Measurements from ENCODE around the gene PRUNE2. TPM values are rescaled to one million over a fixed set of nuclear protein-coding genes. Genes with fewer than 3 reads are reported as not detected.

PRUNE2 gene
- polyA plus RNA-seq, 3 donors = 0.72 to 1.8 (median 1.5) TPM

DNA sequence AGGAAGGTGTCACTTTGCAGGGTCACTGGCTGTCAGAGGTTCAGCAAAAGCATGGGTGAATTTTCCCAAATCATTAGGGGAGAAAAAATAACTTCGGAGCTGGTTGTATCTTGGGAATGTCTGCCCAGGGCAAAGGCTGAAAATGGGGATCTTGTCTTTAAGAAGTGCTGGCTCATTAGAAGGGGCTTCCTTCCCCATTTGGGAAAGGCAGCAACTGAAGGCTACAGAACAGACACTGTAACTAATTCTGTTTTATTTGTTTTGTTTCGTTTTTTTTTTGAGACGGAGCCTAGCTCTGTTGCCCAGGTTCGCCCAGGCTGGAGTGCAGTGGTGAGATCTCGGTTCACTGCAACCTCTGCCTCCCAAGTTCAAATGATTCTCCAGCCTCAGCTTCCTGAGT is 212.0 kb downstream of the PRUNE2 start:
- Mint-ChIP-seq H3K9me3 (peaks cover 0 to 1% (median 0%) of the 10 kb centered on the region in 7 donors), H3K27me3 (ENCODE audit: low read depth in 3 of 3) (peaks cover 0 to 2% (median 2%) of the 10 kb centered on the region in 3 donors), H3K27ac (peak overlapping the region; percentile 6 to 86 (median 67)), H3K36me3 (no peaks in the 10 kb centered on the region), H3K4me1 (peaks cover 67% of the 10 kb centered on the region), H3K4me3 (peak overlapping the region; percentile 45 to 84)
- H2AFZ ChIP-seq (ENCODE audit: insufficient read depth, low read depth, low read length, poor library complexity, severe bottlenecking) = peak overlapping the region; percentile 50
- H3K27ac ChIP-seq (ENCODE audit: low read depth in 1 of 2, low read length in 2 of 2) = peak overlapping the region; percentile 43 to 58
- no peaks in the 10 kb centered on the region for H3K27me3 ChIP-seq (ENCODE audit: control insufficient read depth in 2 of 2, insufficient read depth in 2 of 2, low read length in 2 of 2)
- WGBS (ENCODE audit: insufficient coverage) = 2% methylated on average over 5 of the region's 5 CpGs
- no peaks in the 10 kb centered on the region for H3K9me3 ChIP-seq (replicated peaks in 1 of 2; ENCODE audit: control insufficient read depth in 1 of 2, insufficient read depth in 1 of 2, low read length in 2 of 2)
- no peaks in the 10 kb centered on the region for H3K79me2 ChIP-seq (ENCODE audit: insufficient read depth, low read length)
- no peaks in the 10 kb centered on the region for H4K20me1 ChIP-seq (ENCODE audit: insufficient read depth, low read length)
- H3K4me2 ChIP-seq (replicated peaks; ENCODE audit: extremely low read depth, low read length, poor library complexity, severe bottlenecking) = peak overlapping the region; percentile 56
- no peak overlapping the region for H3K9ac ChIP-seq (ENCODE audit: insufficient read depth, low read length, poor library complexity, severe bottlenecking)
- no peaks in the 10 kb centered on the region for H3K36me3 ChIP-seq (replicated peaks in 1 of 2; ENCODE audit: control insufficient read depth in 1 of 2, insufficient read depth in 2 of 2, low read length in 2 of 2)
- peak overlapping the region in 2 of 3 experiments; percentile 6 to 56 for H3K4me3 ChIP-seq (replicated peaks in 1 of 3; ENCODE audit: low read depth in 2 of 3, low read length in 3 of 3)
- peaks cover 41 to 49% of the 10 kb centered on the region in 2 donors for H3K4me1 ChIP-seq (ENCODE audit: control insufficient read depth in 1 of 2, insufficient read depth in 2 of 2, low read length in 2 of 2)
- peak in 2 of 3 donors; percentile 24 to 30 for DNase-seq
- intact Hi-C loops (cut with micrococcal nuclease) = no loop called here
- TF ChIP-seq, protein P1, sequence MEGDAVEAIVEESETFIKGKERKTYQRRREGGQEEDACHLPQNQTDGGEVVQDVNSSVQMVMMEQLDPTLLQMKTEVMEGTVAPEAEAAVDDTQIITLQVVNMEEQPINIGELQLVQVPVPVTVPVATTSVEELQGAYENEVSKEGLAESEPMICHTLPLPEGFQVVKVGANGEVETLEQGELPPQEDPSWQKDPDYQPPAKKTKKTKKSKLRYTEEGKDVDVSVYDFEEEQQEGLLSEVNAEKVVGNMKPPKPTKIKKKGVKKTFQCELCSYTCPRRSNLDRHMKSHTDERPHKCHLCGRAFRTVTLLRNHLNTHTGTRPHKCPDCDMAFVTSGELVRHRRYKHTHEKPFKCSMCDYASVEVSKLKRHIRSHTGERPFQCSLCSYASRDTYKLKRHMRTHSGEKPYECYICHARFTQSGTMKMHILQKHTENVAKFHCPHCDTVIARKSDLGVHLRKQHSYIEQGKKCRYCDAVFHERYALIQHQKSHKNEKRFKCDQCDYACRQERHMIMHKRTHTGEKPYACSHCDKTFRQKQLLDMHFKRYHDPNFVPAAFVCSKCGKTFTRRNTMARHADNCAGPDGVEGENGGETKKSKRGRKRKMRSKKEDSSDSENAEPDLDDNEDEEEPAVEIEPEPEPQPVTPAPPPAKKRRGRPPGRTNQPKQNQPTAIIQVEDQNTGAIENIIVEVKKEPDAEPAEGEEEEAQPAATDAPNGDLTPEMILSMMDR (IDR thresholded peaks at IDR 0.05) = no peak

DNA sequence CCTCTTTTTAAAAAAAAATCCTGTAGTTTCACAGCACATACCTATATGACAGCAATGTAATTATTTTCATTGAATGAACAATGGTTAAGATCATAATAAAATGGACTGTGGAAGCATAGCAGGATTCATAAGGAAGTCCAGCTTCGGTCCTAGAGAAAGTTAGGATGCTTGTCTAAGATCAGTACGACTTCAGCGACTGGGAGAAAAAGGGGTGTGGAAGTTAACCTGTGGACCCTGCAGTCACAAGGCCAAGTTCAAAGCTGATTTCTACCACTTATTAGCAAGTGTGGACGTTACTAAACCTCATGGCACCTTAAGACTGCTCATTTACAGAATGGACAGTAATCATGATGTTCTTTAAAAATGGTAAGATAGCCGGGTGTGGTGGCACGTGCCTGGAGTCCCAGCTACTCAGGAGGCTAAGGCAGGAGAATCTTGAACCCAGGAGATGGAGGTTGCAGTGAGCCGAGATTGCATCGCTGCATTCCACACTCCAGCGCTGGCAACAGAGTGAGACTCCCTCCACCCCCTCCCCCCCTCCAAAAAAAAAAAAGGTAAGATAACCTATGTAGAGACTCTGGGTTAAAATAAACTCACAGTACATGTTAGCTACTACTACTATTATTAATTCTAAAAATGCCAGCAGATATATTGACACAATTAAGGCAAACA is 213.3 kb downstream of the PRUNE2 start:
- no peaks in the 10 kb centered on the region for H3K27me3 ChIP-seq (ENCODE audit: control insufficient read depth in 2 of 2, insufficient read depth in 2 of 2, low read length in 2 of 2)
- H3K9me3 Mint-ChIP-seq = peaks cover 0 to 1% (median 0%) of the 10 kb centered on the region in 7 donors
- no peak for DNase-seq
- peaks cover 0 to 2% (median 2%) of the 10 kb centered on the region in 3 donors for H3K27me3 Mint-ChIP-seq (ENCODE audit: low read depth in 3 of 3)
- H3K9ac ChIP-seq (ENCODE audit: insufficient read depth, low read length, poor library complexity, severe bottlenecking) = no peak overlapping the region
- no peak overlapping the region for H3K27ac ChIP-seq (ENCODE audit: low read depth in 1 of 2, low read length in 2 of 2)
- no peaks in the 10 kb centered on the region for H3K36me3 Mint-ChIP-seq
- H3K79me2 ChIP-seq (ENCODE audit: insufficient read depth, low read length) = no peaks in the 10 kb centered on the region
- TF ChIP-seq, protein P1 (IDR thresholded peaks at IDR 0.05) = no peak
- 94% methylated on average over 3 of the region's 9 CpGs for WGBS (ENCODE audit: insufficient coverage)
- peaks cover 47 to 51% of the 10 kb centered on the region in 2 donors for H3K4me1 ChIP-seq (ENCODE audit: control insufficient read depth in 1 of 2, insufficient read depth in 2 of 2, low read length in 2 of 2)
- H2AFZ ChIP-seq (ENCODE audit: insufficient read depth, low read depth, low read length, poor library complexity, severe bottlenecking) = peak overlapping the region; percentile 85
- no peaks in the 10 kb centered on the region for H3K36me3 ChIP-seq (replicated peaks in 1 of 2; ENCODE audit: control insufficient read depth in 1 of 2, insufficient read depth in 2 of 2, low read length in 2 of 2)
- no peaks in the 10 kb centered on the region for H4K20me1 ChIP-seq (ENCODE audit: insufficient read depth, low read length)
- no peak overlapping the region for H3K27ac Mint-ChIP-seq
- H3K4me3 ChIP-seq (replicated peaks in 1 of 3; ENCODE audit: low read depth in 2 of 3, low read length in 3 of 3) = peak overlapping the region in 1 of 3 experiments; percentile 75
- H3K4me1 Mint-ChIP-seq = peaks cover 68% of the 10 kb centered on the region
- no peaks in the 10 kb centered on the region for H3K9me3 ChIP-seq (replicated peaks in 1 of 2; ENCODE audit: control insufficient read depth in 1 of 2, insufficient read depth in 1 of 2, low read length in 2 of 2)
- intact Hi-C loops (cut with micrococcal nuclease) = no loop called here
- peak overlapping the region; percentile 70 for H3K4me2 ChIP-seq (replicated peaks; ENCODE audit: extremely low read depth, low read length, poor library complexity, severe bottlenecking)
- peak overlapping the region in 1 of 2 donors; percentile 98 for H3K4me3 Mint-ChIP-seq

All from CD14-positive monocyte (primary cell).